Sigmoid colon (tissue), 7 donors: ENCODE measurements around the gene UNC45B. TPM values are rescaled to one million over a fixed set of nuclear protein-coding genes. Genes with fewer than 3 reads are reported as not detected.
"Not testable (repeated sequence)": the region's sequence is repeated elsewhere in the genome, so short reads cannot be mapped to it uniquely, and the experiment has no call there.

ENCODE experiments used
- DNase-seq: peaks from one replicate; pipeline ENCODE4 v3.0.0-alpha.2; 2019
- H3K27ac ChIP-seq, 4 donors: fragments of 200-600 bp; sonication (generic); one replicate each; pipeline ENCODE4 v1.5.1; 2016 to 2019; ENCODE audit warnings: mild to moderate bottlenecking in 1 of 4
- H3K27me3 ChIP-seq, 3 donors: fragments of 200-600 bp; sonication (generic); one replicate each; pipeline ENCODE4 v1.5.1; 2019; ENCODE audit warnings: mild to moderate bottlenecking in 1 of 3
- H3K36me3 ChIP-seq, 4 donors: fragments of 200-600 bp; sonication (generic); one replicate each; pipeline ENCODE4 v1.5.1; 2016 to 2019
- H3K4me1 ChIP-seq, 4 donors: fragments of 200-600 bp; sonication (generic); one replicate each; pipeline ENCODE4 v1.5.1; 2017 to 2019
- H3K4me3 ChIP-seq, 4 donors: fragments of 200-600 bp; sonication (generic); one replicate each; pipeline ENCODE4 v1.5.1; 2017 to 2019; ENCODE audit warnings: mild to moderate bottlenecking in 2 of 4, moderate library complexity in 1 of 4
- H3K9me3 ChIP-seq, 4 donors: fragments of 200-600 bp in 3 of 4; sonication (generic) in 3 of 4; one replicate each; pipeline versions ENCODE4 v1.5.1 to v1.6.1; 2013 to 2019
- CTCF ChIP-seq, 4 experiments: fragments of 450-650 bp in 3 of 4; fragments of 200-600 bp in 1 of 4; IDR thresholded peaks; one replicate each; pipeline ENCODE4 v1.5.1; 2016 to 2019; ENCODE audit warnings: antibody characterized with exemption in 4 of 4, mild to moderate bottlenecking in 3 of 4, moderate library complexity in 2 of 4
- EP300 ChIP-seq, 4 donors: sonication (generic); formaldehyde crosslinking; IDR thresholded peaks; one replicate each; pipeline ENCODE4 v1.6.1; 2017; ENCODE audit warnings: antibody characterized with exemption in 4 of 4
- POLR2A ChIP-seq, 2 donors: fragments of 450-650 bp; IDR thresholded peaks; one replicate each; pipeline ENCODE4 v1.6.1; 2016; ENCODE audit warnings: antibody characterized with exemption in 2 of 2, mild to moderate bottlenecking in 2 of 2, moderate library complexity in 2 of 2
- POLR2AphosphoS5 ChIP-seq, 4 donors: sonication (generic); formaldehyde crosslinking; IDR thresholded peaks; one replicate each; pipeline ENCODE4 v1.6.1; 2017; ENCODE audit warnings: antibody characterized with exemption in 4 of 4
- WGBS, 2 donors: extraction: QIAGEN DNeasy Blood & Tissue Kit; methylation state at CpG; one replicate each; pipeline ENCODE4 v1.1.7; 2013; 5-methylcytosine and 5-hydroxymethylcytosine counted together
- intact Hi-C: fragments of 100-400 bp; cut with DNase I; formaldehyde crosslinking; loops from one replicate; pipeline ENCODE4 v1.15.1; 2023
- polyA plus RNA-seq, 3 donors: library from polyadenylated mRNA; stranded (reverse); fragments of 200-250 nt; gene quantifications; one replicate each; pipeline ENCODE4 v1.2.3, GENCODE V29; 2013
- total RNA-seq, 4 donors: library from RNA; depleted of rRNA; stranded (reverse); fragments of >200 nt; gene quantifications; one replicate each; pipeline ENCODE4 v1.1.0, GENCODE V29; 2016
- donor health status: healthy with polysubstance abuse.
- donor health status: Bipolar disorder and iron deficiency.
- donor health status: healthy.

The UNC45B gene
- total and polyA plus RNA-seq, 7 donors = under 0.01 to 0.03 TPM; not detected in 5

GRCh38 chr17:35171834-35172233 is 24.2 kb downstream of the UNC45B start:
- H3K9me3 ChIP-seq = no peaks in the 10 kb centered on the region
- DNase-seq = no peak
- intact Hi-C loops = loop anchor here (2.0 to 5.0 kb wide), 2 partner anchors 140 to 367 kb away; no protein-coding TSS in a partner anchor
- H3K4me3 ChIP-seq = no peak overlapping the region
- 13 to 35% methylated on average over 2 of the region's 2 CpGs for WGBS, 2 donors
- TF ChIP-seq EP300 (IDR thresholded peaks at IDR 0.05) = no peak
- no peaks in the 10 kb centered on the region for H3K36me3 ChIP-seq
- H3K4me1 ChIP-seq = no peaks in the 10 kb centered on the region
- H3K27ac ChIP-seq = no peak overlapping the region
- no peaks in the 10 kb centered on the region for H3K27me3 ChIP-seq

GRCh38 chr17:35172321-35172720 is 24.7 kb downstream of the UNC45B start:
- H3K4me3 ChIP-seq, DNase-seq, H3K4me1 ChIP-seq, H3K27me3 ChIP-seq, H3K9me3 ChIP-seq, H3K27ac ChIP-seq, H3K36me3 ChIP-seq: not testable (repeated sequence)
- 78 to 87% methylated on average over 3 of the region's 3 CpGs for WGBS, 2 donors
- intact Hi-C loops = loop anchor here (5.0 kb wide), 1 partner anchor 140 kb away; no protein-coding TSS in a partner anchor

GRCh38 chr17:35174835-35175334 is 27.3 kb downstream of the UNC45B start:
- Histone ChIP-seq H3K36me3 (no peaks in the 10 kb centered on the region), H3K4me1 (no peaks in the 10 kb centered on the region), H3K9me3 (no peaks in the 10 kb centered on the region), H3K27me3 (no peaks in the 10 kb centered on the region), H3K4me3 (no peak overlapping the region), H3K27ac (no peak overlapping the region)
- intact Hi-C loops = loop anchor here (5.0 kb wide), 1 partner anchor 137 kb away; no protein-coding TSS in a partner anchor
- TF ChIP-seq CTCF (IDR thresholded peaks at IDR 0.05) = no peak
- no peak for TF ChIP-seq POLR2AphosphoS5 (IDR thresholded peaks at IDR 0.05)
- no peak for TF ChIP-seq EP300 (IDR thresholded peaks at IDR 0.05)
- TF ChIP-seq POLR2A (IDR thresholded peaks at IDR 0.05) = no peak
- 84 to 93% methylated on average over 2 of the region's 2 CpGs for WGBS, 2 donors
- no peak for DNase-seq

GRCh38 chr17:35175638-35176415 is 28.2 kb downstream of the UNC45B start:
- Histone ChIP-seq H3K36me3 (no peaks in the 10 kb centered on the region), H3K27me3 (no peaks in the 10 kb centered on the region), H3K4me1 (no peaks in the 10 kb centered on the region), H3K4me3 (no peak overlapping the region), H3K27ac (no peak overlapping the region), H3K9me3 (no peaks in the 10 kb centered on the region)
- TF ChIP-seq POLR2A (IDR thresholded peaks at IDR 0.05) = no peak
- no peak for TF ChIP-seq POLR2AphosphoS5 (IDR thresholded peaks at IDR 0.05)
- no peak for TF ChIP-seq CTCF (IDR thresholded peaks at IDR 0.05)
- TF ChIP-seq EP300 (IDR thresholded peaks at IDR 0.05) = no peak
- no peak for DNase-seq
- 88 to 90% methylated on average over 9 of the region's 9 CpGs for WGBS, 2 donors
- intact Hi-C loops = no loop called here

GRCh38 chr17:35176897-35177296 is 29.3 kb downstream of the UNC45B start:
- TF ChIP-seq POLR2A (IDR thresholded peaks at IDR 0.05) = no peak
- 73 to 80% methylated on average over 8 of the region's 8 CpGs for WGBS, 2 donors
- no peak overlapping the region for H3K27ac ChIP-seq
- intact Hi-C loops = no loop called here
- H3K4me3 ChIP-seq = no peak overlapping the region
- H3K9me3 ChIP-seq = no peaks in the 10 kb centered on the region
- H3K36me3 ChIP-seq = no peaks in the 10 kb centered on the region
- H3K4me1 ChIP-seq = no peaks in the 10 kb centered on the region
- no peak for DNase-seq
- H3K27me3 ChIP-seq = no peaks in the 10 kb centered on the region

- H3K36me3 ChIP-seq, H3K27me3 ChIP-seq, H3K9me3 ChIP-seq, intact Hi-C loops, H3K4me3 ChIP-seq, H3K4me1 ChIP-seq, DNase-seq, H3K27ac ChIP-seq: not testable (repeated sequence)
- WGBS, 2 donors = 87 to 95% methylated on average over 5 of the region's 5 CpGs
Measured at GRCh38 chr17:35179379-35179778, 31.8 kb downstream of the UNC45B start.

GRCh38 chr17:35183332-35183731 is 35.7 kb downstream of the UNC45B start:
- Histone ChIP-seq H3K36me3 (no peaks in the 10 kb centered on the region), H3K4me3 (no peak overlapping the region), H3K27ac (no peak overlapping the region), H3K27me3 (no peaks in the 10 kb centered on the region), H3K9me3 (no peaks in the 10 kb centered on the region), H3K4me1 (no peaks in the 10 kb centered on the region)
- intact Hi-C loops = no loop called here
- TF ChIP-seq EP300 (IDR thresholded peaks at IDR 0.05) (no peak), CTCF (IDR thresholded peaks at IDR 0.05) (no peak), POLR2AphosphoS5 (IDR thresholded peaks at IDR 0.05) (no peak), POLR2A (IDR thresholded peaks at IDR 0.05) (no peak)
- no peak for DNase-seq
- WGBS, 2 donors = 53 to 71% methylated on average over 6 of the region's 6 CpGs
